IPS DF 19.7 (cell line): ENCODE measurements around the gene FRAS1.
A peak's percentile ranks its signal among the peaks of the same experiment; 100 is the strongest.
"Not testable (repeated sequence)": the region's sequence is repeated elsewhere in the genome, so short reads cannot be mapped to it uniquely, and the experiment has no call there.

Source experiments
- DNase-seq: peaks from one replicate; pipeline ENCODE4 v3.0.0-alpha.2; 2013; ENCODE audit warnings: low read depth, low spot score

FRAS1 gene

GRCh38 chr4:78275450-78275849, 218.3 kb downstream of the FRAS1 start:
- DNase-seq = not testable (repeated sequence)

GRCh38 chr4:78286281-78286680, 229.2 kb downstream of the FRAS1 start:
- no peak for DNase-seq

- DNase-seq = no peak
These were observed 231.2 kb downstream of the FRAS1 start for GRCh38 chr4:78288327-78288726.

GRCh38 chr4:78291277-78291676, 234.2 kb downstream of the FRAS1 start:
- no peak for DNase-seq

GRCh38 chr4:78292341-78292740, 235.2 kb downstream of the FRAS1 start:
- DNase-seq = no peak

GRCh38 chr4:78292856-78293255, 235.7 kb downstream of the FRAS1 start:
- no peak for DNase-seq

- DNase-seq = no peak
These were observed 236.2 kb downstream of the FRAS1 start for GRCh38 chr4:78293348-78293747.

GRCh38 chr4:78293821-78294301, 236.7 kb downstream of the FRAS1 start:
- no peak for DNase-seq

GRCh38 chr4:78296261-78296660, 239.1 kb downstream of the FRAS1 start:
- DNase-seq = no peak

GRCh38 chr4:78297116-78297800, 240.1 kb downstream of the FRAS1 start:
- DNase-seq = no peak

GRCh38 chr4:78298618-78299017, 241.5 kb downstream of the FRAS1 start:
- DNase-seq = no peak

- DNase-seq = no peak
These were observed 242.4 kb downstream of the FRAS1 start for GRCh38 chr4:78299565-78299972.

GRCh38 chr4:78307263-78307662, 250.1 kb downstream of the FRAS1 start:
- DNase-seq = peak; percentile 28

- no peak for DNase-seq
These were observed 251.4 kb downstream of the FRAS1 start for GRCh38 chr4:78308517-78308916.

GRCh38 chr4:78309352-78309751, 252.2 kb downstream of the FRAS1 start:
- no peak for DNase-seq

- DNase-seq = no peak
These were observed 253.1 kb downstream of the FRAS1 start for GRCh38 chr4:78310007-78310739.

GRCh38 chr4:78310740-78311115, 253.6 kb downstream of the FRAS1 start:
- no peak for DNase-seq

GRCh38 chr4:78311306-78311705, 254.2 kb downstream of the FRAS1 start:
- DNase-seq = no peak

- no peak for DNase-seq
These were observed 256.0 kb downstream of the FRAS1 start for GRCh38 chr4:78312989-78313753.

GRCh38 chr4:78313754-78314120, 256.6 kb downstream of the FRAS1 start:
- no peak for DNase-seq

GRCh38 chr4:78318126-78318525, 261.0 kb downstream of the FRAS1 start:
- DNase-seq = no peak

- no peak for DNase-seq
These were observed 263.3 kb downstream of the FRAS1 start for GRCh38 chr4:78320349-78320935.
